GM12892 (cell line): ENCODE measurements around the gene PRLR.

Experiments
- DNase-seq: peaks from one replicate; pipeline ENCODE4 v3.0.0; 2011; ENCODE audit not compliant: insufficient read length
- FAIRE-seq: peaks from 2 replicates; lab custom pipeline; 2011; peaks lifted over from hg19 to GRCh38; lab: Jason Lieb, UNC
- POLR2A ChIP-seq: IDR thresholded peaks from 2 replicates; pipeline ENCODE4 v1.6.1; 2011; ENCODE audit warnings: low read depth, low read length, control low read depth
- POLR2AphosphoS5 ChIP-seq: IDR thresholded peaks from 2 replicates; pipeline ENCODE4 v1.6.1; 2011; ENCODE audit warnings: low read depth, low read length, control low read depth
- TAF1 ChIP-seq: IDR thresholded peaks from 2 replicates; pipeline ENCODE4 v1.6.1; 2011; ENCODE audit warnings: low read depth, mild to moderate bottlenecking, control low read depth, low read length, borderline replicate concordance

PRLR gene

GRCh38 chr5:35073160-35073559 is 157.1 kb downstream of the PRLR start:
- no peak for FAIRE-seq
- TF ChIP-seq TAF1: no peak
- TF ChIP-seq POLR2A: no peak
- no peak for TF ChIP-seq POLR2AphosphoS5
- no peak for DNase-seq

DNA sequence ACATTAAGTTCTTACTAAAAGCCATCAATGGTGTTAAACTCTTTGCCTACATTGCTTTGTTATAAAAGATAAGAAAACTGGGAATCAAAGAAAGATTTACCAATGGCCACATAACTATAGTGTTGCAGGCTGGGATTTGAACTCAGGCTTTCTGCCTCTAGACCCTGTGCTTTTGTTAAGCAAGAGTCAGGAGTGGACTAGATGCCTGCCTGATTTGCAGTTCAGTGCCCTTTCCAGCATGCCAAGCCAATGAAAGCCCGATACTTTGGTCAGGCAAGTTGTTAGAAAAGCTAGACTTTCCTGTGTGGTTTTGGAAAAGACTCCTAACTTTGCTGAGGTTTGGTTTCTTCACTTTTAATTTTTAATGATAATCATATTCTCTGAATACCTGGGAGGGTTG is 161.1 kb downstream of the PRLR start:
- no peak for TF ChIP-seq TAF1
- TF ChIP-seq POLR2AphosphoS5: no peak
- no peak for TF ChIP-seq POLR2A
- DNase-seq (no peak), FAIRE-seq (no peak)

DNA sequence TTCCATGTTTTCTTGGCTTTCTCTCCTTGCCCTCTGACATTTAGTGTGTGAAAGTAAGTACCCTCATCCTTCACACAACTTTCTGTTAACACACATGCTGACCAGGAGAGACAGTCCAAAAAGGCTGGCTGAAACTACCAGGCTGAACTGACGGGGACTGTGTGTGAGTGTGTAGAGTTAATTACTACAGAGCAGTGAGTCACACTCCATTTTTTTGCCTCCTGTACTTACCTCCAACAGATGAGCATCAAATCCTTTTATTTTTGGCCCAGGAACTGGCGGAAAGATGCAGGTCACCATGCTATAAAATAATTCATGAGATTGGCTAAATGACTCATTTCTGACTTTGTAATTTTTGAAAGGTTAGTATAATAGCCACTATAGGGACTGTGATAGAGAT is 162.3 kb downstream of the PRLR start:
- FAIRE-seq (no peak), DNase-seq (no peak)
- TF ChIP-seq POLR2AphosphoS5 (no peak), POLR2A (no peak), TAF1 (no peak)

- TF ChIP-seq TAF1 (no peak), POLR2AphosphoS5 (no peak), POLR2A (no peak)
- no peak for DNase-seq
- no peak for FAIRE-seq
Observed at GRCh38 chr5:35066260-35066795, 164.0 kb downstream of the PRLR start.

DNA sequence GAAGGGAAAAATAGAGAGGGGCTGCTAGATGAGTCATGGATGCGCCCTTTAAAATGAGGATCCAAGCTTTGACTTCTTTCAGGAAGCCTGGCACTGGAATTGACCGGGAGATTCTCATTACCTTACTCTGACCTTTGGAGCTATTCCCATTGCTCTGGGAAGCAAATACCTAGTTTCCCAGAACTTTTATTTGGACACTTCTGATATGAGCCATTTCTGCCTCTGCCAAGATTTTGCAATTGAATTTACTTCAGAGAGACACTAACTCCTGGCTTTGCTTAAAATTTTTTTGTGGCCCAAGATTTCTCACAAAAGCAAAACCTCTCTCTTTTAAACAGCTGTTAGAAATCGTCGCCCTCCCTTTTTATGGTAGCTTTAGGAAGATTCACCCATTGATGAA is 166.9 kb downstream of the PRLR start:
- DNase-seq: no peak
- FAIRE-seq: no peak
- no peak for TF ChIP-seq TAF1
- no peak for TF ChIP-seq POLR2A
- no peak for TF ChIP-seq POLR2AphosphoS5

GRCh38 chr5:35061211-35061770 is 169.0 kb downstream of the PRLR start:
- FAIRE-seq: no peak
- TF ChIP-seq POLR2A: no peak
- no peak for TF ChIP-seq POLR2AphosphoS5
- no peak for TF ChIP-seq TAF1
- no peak for DNase-seq

DNA sequence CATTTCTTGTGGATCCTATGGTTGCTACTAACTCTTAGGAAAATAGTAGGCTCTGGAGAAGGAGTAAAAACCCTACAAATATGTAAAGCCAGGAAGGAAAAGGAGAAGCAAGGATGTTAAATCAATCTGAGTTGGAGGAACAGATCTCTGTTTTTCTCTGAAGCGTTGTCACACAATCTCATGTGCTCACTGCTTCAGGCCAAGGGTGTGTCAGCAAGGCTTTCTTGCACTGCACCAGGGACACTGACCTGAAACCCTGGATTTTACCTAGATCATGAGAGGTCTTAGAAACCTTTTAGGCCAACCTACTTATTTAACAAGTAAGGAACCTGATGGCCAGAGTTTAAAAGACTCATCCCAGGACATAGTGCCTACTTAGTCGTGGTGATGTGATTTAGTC is 170.1 kb downstream of the PRLR start:
- DNase-seq (no peak), FAIRE-seq (no peak)
- no peak for TF ChIP-seq TAF1
- TF ChIP-seq POLR2A: no peak
- TF ChIP-seq POLR2AphosphoS5: no peak

DNA sequence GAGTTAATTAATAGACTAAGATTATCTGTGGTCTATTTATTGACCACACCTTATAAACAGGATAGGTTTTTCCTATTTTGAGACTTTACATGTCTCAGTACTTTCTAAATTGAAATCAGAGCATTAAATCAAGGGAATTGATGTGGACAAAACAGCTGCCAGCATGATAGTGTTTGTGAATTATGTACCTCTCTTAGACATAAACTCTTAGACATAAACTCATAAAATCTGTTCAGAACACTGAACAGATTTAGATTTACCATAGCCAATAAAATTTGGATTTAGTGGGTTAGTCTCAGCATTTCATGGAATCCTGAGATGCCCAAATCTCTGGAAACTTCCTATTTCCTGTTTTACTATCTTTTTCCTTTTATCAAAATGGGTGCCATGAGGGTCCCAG is 171.0 kb downstream of the PRLR start:
- FAIRE-seq (no peak), DNase-seq (no peak)
- TF ChIP-seq POLR2AphosphoS5 (no peak), TAF1 (no peak), POLR2A (no peak)

DNA sequence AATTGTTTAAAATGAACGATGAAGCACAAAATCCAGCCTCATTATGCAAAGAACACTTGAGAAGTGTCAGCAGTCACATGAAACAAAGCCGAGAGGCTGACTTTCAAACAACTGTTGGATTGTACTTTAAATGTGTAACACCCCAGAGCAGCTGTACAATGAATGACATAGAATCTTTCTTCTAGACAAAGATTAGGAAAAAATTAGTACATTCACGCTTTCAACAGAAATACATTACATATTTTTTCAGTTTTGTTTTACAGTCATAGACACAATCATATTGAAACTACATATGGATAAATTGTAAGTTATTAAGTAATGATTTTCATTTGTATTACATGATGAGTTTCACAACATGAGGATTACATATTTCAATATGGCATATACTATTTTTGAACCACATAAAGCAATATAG is 171.9 kb downstream of the PRLR start:
- no peak for DNase-seq
- TF ChIP-seq TAF1: no peak
- no peak for TF ChIP-seq POLR2A
- TF ChIP-seq POLR2AphosphoS5: no peak
- FAIRE-seq: no peak

DNA sequence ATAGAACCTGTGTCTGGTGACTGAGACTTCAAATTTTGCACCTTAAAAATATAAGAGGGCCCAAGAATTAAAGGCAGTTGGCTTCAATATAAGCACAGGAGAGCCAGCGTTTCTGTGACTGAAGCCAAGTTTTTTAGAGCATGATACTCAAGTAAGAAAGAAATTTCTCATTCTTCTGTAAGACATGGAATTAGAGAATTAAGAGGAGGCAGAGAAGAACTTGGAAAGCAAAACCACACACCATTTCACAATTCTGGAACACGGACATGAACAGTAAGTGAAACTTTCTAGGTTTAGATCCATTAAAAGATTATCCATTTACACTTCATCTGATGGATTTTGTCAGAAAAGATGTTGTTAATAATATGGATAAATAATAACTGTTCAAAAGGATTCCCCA is 173.6 kb downstream of the PRLR start:
- TF ChIP-seq POLR2AphosphoS5 (no peak), POLR2A (no peak), TAF1 (no peak)
- DNase-seq (no peak), FAIRE-seq (no peak)

DNA sequence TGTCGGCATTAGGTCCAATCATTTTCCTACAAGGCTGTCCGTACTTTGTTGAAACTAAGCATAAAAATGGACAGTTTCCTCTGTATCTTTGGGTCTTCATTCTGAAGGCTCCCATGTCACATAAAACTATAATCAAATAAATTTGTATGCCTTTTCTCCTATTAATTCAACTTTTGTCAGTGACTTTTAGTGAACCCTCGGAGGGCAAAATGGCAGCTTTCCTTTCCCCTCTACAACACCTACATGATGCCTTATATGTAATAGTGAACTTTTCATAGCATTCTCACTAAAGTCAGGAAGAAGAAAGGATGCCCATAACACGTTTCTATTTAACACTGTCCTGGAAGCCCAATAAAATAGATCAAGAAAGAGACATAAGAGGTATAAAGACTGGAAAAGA is 177.4 kb downstream of the PRLR start:
- no peak for DNase-seq
- no peak for FAIRE-seq
- no peak for TF ChIP-seq TAF1
- TF ChIP-seq POLR2A: no peak
- TF ChIP-seq POLR2AphosphoS5: no peak

DNA sequence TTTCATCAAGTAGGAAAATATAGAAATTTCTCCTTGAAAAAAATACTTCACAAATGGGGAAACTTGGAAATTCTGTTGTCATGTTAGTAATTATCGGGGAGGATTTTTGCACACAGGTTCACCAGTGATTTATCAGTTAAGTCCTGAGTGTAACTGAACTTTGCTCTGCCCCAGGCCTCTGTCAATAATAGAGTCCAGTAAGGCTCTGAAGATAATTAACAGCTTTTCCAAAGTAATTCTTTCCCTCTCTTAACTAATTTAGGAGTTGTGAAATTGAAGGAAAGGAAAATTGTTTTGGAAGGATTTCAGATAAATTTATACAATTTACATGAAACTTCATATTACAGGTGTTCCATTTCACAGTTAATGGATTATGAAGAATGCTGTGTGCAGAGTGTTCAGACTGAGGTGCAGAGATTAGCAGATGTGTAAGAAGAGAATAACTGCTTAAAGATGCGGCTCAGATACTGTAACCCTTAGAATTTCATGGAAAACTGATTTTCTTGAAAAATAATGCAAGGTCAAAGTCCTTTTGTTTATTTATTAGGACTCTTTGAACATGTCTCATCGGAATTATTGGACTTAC is 179.7 kb downstream of the PRLR start:
- no peak for DNase-seq
- TF ChIP-seq POLR2AphosphoS5 (no peak), POLR2A (no peak), TAF1 (no peak)
- no peak for FAIRE-seq

- no peak for FAIRE-seq
Observed at GRCh38 chr5:35048910-35049309, 181.4 kb downstream of the PRLR start.

More at GRCh38 chr5:35048910-35049309, 181.4 kb downstream of the PRLR start:
- no peak for DNase-seq
- no peak for TF ChIP-seq POLR2A
- TF ChIP-seq POLR2AphosphoS5: no peak
- TF ChIP-seq TAF1: no peak
